NCI-H2227 treated with DMSO at 0.1 percent for 48 hours (cell line): Measurements from ENCODE around the gene TMEM9.

Experiments used
- DNase-seq: peaks from one replicate; lab custom pipeline; 2025; lab: John Stamatoyannopoulos, UW

Gene TMEM9

GRCh38 chr1:201105688-201106087, 48.6 kb downstream of the TMEM9 start:
- no peak for DNase-seq

- DNase-seq, result no peak
These were observed 50.1 kb downstream of the TMEM9 start for GRCh38 chr1:201104141-201104540.

- no peak for DNase-seq
These were observed 50.6 kb downstream of the TMEM9 start for GRCh38 chr1:201103666-201104065.

- DNase-seq, result no peak
These were observed 53.9 kb downstream of the TMEM9 start for GRCh38 chr1:201100169-201100930.

GRCh38 chr1:201098992-201099677, 55.1 kb downstream of the TMEM9 start:
- DNase-seq, result no peak

GRCh38 chr1:201096977-201097856, 57.1 kb downstream of the TMEM9 start:
- no peak for DNase-seq

GRCh38 chr1:201096041-201096461, 58.2 kb downstream of the TMEM9 start:
- no peak for DNase-seq

- no peak for DNase-seq
These were observed 58.7 kb downstream of the TMEM9 start for GRCh38 chr1:201095581-201095980.

- no peak for DNase-seq
These were observed 59.4 kb downstream of the TMEM9 start for GRCh38 chr1:201094832-201095231.

GRCh38 chr1:201093962-201094361, 60.3 kb downstream of the TMEM9 start:
- DNase-seq, result no peak

GRCh38 chr1:201093561-201093960, 60.7 kb downstream of the TMEM9 start:
- DNase-seq, result no peak

- DNase-seq, result no peak
These were observed 61.5 kb downstream of the TMEM9 start for GRCh38 chr1:201092738-201093137.

- DNase-seq, result no peak
These were observed 63.0 kb downstream of the TMEM9 start for GRCh38 chr1:201091256-201091655.

- DNase-seq, result no peak
These were observed 63.7 kb downstream of the TMEM9 start for GRCh38 chr1:201090541-201090940.

GRCh38 chr1:201089596-201089995, 64.7 kb downstream of the TMEM9 start:
- DNase-seq, result no peak

- DNase-seq, result no peak
These were observed 65.3 kb downstream of the TMEM9 start for GRCh38 chr1:201088901-201089525.

GRCh38 chr1:201088395-201088794, 65.9 kb downstream of the TMEM9 start:
- DNase-seq, result no peak

GRCh38 chr1:201085902-201086735, 68.2 kb downstream of the TMEM9 start:
- no peak for DNase-seq
